Measurements from ENCODE around the gene ADAMTS7.

- TF ChIP-seq CTCF (IDR thresholded peaks at IDR 0.05) (no peak), POLR2A (IDR thresholded peaks at IDR 0.05) (no peak)
These were observed 53.7 kb downstream of the ADAMTS7 start for GRCh38 chr15:78757636-78757905.
